LNCaP clone FGC (cell line): ENCODE measurements around the gene OR4D11.

Experiments used
- DNase-seq: peaks from one replicate; pipeline ENCODE4 v3.0.0-alpha.2; 2011; ENCODE audit warnings: low read depth
- H3K4me3 ChIP-seq: 2 replicates; pipeline ENCODE4 v1.5.1; 2011; ENCODE audit warnings: mild to moderate bottlenecking, low read depth, low read length, control low read depth
- TF ChIP-seq, protein P1 (sequence below): IDR thresholded peaks from 2 replicates; pipeline ENCODE4 v1.5.1; 2012; ENCODE audit warnings: mild to moderate bottlenecking; ENCODE audit not compliant: control insufficient read depth, insufficient read depth; ENCODE audit errors: extremely low read depth

The OR4D11 gene

DNA sequence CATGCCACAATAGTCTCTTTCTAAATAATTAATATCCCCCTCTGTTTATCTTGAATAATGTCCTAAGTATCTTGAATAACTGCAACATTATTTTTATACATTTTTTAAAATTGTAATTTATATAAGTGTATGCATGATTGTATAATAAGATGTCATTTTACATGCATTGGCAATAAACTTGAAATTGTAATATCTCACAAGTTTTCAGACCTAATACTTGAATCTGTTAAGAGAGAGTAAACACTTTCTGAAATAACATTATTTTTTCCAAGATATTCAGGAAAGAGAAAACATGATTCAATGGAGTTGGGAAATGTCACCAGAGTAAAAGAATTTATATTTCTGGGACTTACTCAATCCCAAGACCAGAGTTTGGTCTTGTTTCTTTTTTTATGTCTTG is at the start of gene OR4D11:
Gene OR4D11, plus strand, starts transcription at position 301 of the 400 bp plus-strand sequence. Its CDS starts 0 bp downstream, at position 301.
- TF ChIP-seq, protein P1, sequence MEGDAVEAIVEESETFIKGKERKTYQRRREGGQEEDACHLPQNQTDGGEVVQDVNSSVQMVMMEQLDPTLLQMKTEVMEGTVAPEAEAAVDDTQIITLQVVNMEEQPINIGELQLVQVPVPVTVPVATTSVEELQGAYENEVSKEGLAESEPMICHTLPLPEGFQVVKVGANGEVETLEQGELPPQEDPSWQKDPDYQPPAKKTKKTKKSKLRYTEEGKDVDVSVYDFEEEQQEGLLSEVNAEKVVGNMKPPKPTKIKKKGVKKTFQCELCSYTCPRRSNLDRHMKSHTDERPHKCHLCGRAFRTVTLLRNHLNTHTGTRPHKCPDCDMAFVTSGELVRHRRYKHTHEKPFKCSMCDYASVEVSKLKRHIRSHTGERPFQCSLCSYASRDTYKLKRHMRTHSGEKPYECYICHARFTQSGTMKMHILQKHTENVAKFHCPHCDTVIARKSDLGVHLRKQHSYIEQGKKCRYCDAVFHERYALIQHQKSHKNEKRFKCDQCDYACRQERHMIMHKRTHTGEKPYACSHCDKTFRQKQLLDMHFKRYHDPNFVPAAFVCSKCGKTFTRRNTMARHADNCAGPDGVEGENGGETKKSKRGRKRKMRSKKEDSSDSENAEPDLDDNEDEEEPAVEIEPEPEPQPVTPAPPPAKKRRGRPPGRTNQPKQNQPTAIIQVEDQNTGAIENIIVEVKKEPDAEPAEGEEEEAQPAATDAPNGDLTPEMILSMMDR = no peak
- no peak within 1 kb of the TSS for H3K4me3 ChIP-seq
- no peak for DNase-seq

DNA sequence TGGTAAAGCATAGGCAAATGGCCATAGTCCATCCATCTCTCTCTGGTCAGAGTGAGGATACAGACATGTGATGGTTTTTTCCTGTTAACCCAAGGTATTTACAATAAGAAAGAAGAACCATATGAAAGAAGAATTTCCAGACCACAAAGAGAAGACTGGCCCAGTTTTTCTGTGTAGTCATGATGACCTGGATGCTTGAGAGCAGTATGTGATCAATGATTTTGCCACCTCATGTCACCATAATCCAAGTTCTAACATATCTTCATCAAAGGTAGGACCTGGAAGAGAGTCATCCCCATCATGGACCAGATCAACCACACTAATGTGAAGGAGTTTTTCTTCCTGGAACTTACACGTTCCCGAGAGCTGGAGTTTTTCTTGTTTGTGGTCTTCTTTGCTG is 46.7 kb upstream of the OR4D11 start, which contains the start of gene OR4D6:
Gene OR4D6, plus strand, starts transcription at position 301 of the 400 bp plus-strand sequence. Its CDS starts 0 bp downstream, at position 301.
- TF ChIP-seq, protein P1 = no peak

DNA sequence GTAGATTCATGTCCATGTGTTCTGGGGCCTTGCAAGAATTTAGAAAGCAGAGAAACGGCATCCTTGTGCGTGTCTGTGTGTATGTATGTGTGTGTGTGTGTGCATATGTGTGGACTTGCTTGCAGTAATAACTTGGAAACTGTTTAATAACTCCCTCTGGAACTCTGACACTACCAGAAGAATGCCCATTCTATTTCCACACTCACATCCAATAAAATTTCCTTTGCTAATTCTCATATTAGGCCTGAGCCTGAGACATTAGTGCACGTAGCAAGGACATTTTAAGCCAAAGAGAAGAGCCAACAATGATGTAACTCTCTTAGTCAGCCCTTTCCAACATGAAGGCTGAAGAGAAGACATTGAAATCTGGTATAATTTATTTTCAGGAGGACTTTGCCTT is 43.5 kb upstream of the OR4D11 start:
- TF ChIP-seq, protein P1 = no peak

More for the DNA sequence above, 46.7 kb upstream of the OR4D11 start, which contains the start of gene OR4D6:
- no peak for DNase-seq
- no peak within 1 kb of the TSS for H3K4me3 ChIP-seq

DNA sequence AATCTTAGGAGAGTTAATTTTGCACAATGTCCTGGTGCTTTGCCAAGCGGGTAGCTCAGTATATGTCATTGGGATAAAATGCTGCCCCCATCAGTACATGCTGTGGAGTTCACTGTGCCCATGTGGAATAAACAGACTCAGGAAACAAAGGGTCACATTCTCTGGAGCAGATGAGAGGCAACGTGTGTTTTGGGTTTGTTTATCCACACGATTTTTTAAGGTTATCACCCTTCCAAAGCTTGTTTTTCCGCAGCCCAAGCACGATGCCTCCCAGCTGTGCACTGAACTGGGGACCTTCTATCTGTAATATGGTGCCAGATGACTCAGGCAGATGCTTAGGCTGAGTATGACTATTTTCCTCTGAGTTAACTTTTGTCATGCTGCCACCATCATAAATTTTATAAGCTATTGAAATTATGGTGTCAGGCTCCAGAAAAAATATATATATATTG is 40.2 kb upstream of the OR4D11 start:
- no peak for DNase-seq
- no peak overlapping the region for H3K4me3 ChIP-seq

More for the DNA sequence above, 43.5 kb upstream of the OR4D11 start:
- DNase-seq = no peak
- no peak overlapping the region for H3K4me3 ChIP-seq

DNA sequence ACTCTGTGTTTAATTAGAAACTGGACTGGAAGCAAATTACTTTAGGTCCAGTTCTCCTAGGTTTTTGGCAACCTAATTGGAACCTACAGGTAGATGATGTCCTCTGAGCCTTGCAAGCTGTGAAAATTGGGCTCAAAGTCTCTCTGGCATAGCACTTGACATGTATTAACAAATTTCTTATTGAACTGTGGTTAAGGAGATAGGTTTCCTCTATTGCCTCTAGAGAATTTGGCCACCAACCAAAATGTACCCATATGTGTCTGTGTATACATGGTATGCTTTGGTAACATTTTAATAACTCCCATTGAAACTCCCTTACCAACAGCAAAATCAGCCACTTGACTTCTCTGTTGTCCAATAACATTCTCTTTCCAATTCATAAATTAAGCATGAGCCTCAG is 30.4 kb upstream of the OR4D11 start, which contains the start of gene OR4D10:
Gene OR4D10, plus strand, starts transcription at position 301 of the 400 bp plus-strand sequence. CDS start 4,115 bp downstream, outside the sequence.
- TF ChIP-seq, protein P1 = no peak
- no peak within 1 kb of the TSS for H3K4me3 ChIP-seq
- no peak for DNase-seq

More for the DNA sequence above, 40.2 kb upstream of the OR4D11 start:
- TF ChIP-seq, protein P1 = no peak

DNA sequence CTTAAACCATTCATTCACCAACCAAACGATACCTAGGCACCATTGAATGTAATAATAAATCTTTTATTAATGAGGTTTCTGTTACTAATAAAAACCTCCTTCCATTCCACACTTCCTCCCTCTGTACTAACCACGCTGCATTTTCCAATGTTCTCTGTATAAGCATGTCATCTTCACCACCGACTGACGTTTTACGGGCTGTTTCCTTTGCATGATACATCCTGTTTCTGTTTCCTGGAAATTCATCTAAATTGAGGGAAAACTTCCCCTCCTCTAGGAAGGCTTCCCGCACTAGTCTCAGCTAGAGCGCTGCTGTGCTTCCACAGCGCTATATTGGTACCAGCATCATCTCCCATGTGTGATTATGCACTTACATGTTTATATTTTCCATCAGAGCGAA is 28.2 kb upstream of the OR4D11 start:
- DNase-seq = no peak
- H3K4me3 ChIP-seq = no peak overlapping the region
- TF ChIP-seq, protein P1 = no peak

DNA sequence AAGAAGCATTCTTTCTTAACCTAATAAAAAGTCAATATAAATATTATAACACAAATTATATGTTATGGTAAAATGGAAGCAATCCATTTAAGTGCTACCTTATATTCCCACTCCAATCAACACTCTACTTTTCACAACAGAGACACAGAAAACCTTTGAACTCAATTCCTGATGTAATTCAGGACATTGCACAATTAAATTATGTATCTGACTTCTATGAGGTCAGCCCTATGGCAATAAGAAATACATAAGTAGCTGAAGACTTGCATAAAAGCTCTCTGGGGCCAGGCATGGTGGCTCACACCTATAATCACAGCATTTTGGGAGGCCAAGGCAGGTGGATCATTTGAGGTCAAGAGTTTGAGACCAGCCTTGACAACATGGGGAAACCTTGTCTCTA is 23.5 kb upstream of the OR4D11 start:
- TF ChIP-seq, protein P1 = no peak
- H3K4me3 ChIP-seq = no peak overlapping the region
- DNase-seq = no peak
